ENCODE results near the gene KLK11.

The KLK11 gene

DNA sequence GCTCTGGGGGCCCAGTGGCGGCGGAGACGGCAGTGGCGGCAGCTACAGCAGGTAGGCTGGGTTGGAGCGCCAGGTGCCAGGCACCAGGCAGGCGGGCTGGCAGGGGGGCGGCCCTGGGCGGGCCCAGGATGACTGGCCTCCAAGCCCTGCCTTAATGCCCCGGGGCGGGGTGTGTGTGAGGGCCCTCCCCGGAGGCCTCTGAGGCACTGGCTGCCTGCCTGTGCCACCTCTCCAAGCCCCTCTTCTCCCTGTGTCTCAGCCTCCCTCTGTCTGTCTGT lies at the start of gene KLK11:
Gene KLK11 (minus strand): TSS at position 63 of the 278 bp plus-strand sequence. CDS start 985 bp downstream, outside the sequence.
- no peak for DNase-seq

- no peak for DNase-seq
These were observed 49.6 kb upstream of the KLK11 start for GRCh38 chr19:51075998-51076397.

DNA sequence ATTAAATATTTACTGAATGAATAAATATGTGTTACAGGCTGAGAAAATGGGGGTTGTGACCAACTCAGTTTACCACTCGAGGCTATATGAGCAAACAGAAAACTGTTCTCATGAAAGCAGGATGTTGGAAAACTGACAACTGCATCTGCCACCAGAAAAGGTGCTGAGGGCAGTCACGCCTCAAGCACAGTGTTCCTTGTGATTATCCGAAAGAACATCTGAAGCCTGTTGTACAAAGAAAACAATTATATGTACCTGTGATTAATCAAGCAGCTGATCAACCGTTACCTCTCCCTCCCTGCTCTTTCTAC lies 44.6 kb upstream of the KLK11 start:
- DNase-seq: no peak

DNA sequence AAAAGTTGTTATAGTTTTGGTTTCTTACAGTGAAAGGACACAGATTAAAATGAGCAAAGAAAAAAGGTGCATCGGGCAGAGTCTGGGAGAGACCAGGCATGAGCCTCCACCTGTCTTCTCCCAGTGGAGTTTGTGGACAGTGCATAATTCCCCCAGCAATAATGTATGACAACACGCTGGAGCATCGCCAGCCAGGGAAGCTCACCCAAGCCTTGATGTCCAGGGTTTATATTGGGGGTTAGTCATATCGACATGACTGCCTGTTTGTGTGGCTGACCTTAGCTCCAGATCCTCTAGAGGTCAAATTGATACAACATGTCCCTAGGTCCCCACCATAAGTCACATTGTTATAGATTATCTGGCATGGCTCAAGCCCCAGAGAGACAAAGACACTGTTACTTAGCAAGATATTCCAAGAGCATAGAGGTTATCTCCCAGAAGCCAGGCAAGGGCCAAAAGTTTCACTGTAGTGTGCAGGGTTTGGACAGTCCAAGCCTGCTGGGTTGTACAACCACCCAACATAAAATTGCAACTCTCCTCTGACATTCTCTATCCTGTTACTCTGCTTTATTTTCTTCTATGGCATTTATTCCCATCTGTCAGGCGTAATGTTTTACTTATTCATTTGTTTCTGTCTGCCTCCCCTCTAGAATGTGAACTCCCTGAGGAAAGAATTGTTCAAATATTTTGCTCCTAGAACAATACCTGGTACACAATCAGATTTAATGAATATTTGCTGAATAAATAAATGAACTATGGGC lies 44.1 kb upstream of the KLK11 start:
- DNase-seq: no peak

DNA sequence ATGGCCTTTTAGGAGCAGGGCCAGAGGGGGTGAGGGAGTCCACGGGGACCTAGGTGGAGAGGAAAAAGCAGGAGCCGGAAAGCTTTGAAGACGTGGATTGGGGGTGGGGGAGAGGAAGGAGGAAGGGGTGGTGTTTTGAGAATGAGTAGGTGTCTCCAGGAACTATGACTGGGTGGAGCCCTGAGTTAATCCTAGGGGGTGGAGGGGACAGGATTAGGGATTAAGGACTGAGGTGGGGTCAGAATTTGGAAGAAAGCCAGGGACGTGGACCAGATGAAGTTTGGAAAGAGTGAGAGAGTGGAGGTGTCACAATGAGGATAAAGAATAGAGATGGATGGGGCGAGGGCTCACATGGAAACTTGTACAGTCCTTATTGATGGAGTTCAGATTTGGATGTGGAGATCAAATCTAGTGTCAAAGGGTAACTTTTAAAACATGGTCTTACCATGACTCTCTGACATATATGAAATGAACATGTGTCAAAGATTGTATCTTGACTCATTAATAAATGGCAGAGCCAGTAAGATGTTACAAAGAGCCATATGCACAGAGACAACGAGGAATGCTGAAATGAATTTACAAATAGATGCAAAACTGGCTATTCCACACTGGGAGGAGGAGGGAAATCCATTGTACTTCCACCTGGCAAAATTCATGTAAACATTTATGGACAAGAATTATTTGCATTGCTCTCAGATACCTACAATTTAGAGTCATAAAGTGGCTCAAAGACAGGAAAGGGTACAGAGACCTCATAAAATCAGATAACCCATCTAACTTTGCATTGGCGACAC lies 40.2 kb upstream of the KLK11 start:
- DNase-seq: no peak

DNA sequence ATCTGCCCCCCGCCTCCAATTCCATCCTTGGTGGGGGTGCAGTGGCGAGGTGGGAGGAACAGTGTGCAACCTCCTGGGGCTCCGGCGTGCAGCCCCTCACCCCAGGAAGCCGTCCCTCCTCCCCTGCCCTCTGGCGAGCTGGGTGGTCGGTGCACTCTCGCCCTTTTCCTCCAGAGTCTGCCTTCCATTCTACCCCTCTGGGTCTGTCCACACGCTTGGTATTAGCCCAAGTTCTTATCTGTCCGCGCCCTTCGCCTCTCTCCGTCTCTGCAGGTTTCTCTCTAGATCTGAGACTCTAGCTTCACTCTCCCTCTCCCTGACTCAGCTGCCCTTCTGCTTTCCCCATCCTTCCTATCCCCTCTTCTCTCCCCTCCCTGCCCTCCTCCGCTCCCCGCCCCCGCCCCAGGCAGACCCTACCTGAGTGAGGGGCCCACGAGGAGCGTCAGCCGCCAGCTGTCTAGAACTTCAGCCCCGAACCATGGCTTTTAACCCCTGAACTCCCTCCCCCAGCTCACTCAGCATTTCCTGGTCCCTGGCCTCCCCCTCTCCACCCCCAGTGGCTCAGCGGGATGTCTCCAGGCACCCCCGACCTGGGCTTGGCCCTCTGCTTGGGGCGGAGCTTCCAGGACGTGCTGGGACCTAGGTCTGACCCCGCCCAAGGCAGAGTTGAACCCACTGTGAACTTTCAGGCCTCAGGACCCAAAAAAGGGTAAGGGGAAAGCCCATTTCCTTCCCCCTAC lies 39.0 kb upstream of the KLK11 start:
- DNase-seq: no peak

GRCh38 chr19:51064534-51065220 lies 38.3 kb upstream of the KLK11 start, which contains the start of gene KLK13:
KLK13 (minus strand) TSS chr19:51065092; CDS start chr19:51065067, 25 bp downstream.
- no peak for DNase-seq

GRCh38 chr19:51063664-51064063 lies 37.2 kb upstream of the KLK11 start:
- DNase-seq: no peak

DNA sequence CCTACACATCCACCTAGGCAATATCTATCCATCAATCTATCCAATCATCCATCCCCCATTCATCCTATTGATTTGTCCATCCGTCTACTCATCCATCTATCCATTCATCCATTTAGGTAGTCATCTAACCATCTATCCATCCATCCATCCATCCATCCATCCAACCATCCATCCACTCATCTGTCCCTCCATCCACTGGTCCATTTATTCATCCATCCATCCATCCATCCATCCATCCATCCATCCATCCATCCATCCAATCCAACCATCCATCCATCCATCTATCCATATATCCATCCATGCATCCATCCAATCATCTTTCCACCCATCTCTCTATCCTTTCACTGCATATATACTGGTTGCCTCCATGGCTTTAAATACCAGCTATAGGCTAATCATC lies 34.6 kb upstream of the KLK11 start:
- no peak for DNase-seq

GRCh38 chr19:51060336-51060735 lies 33.9 kb upstream of the KLK11 start:
- DNase-seq: no peak

DNA sequence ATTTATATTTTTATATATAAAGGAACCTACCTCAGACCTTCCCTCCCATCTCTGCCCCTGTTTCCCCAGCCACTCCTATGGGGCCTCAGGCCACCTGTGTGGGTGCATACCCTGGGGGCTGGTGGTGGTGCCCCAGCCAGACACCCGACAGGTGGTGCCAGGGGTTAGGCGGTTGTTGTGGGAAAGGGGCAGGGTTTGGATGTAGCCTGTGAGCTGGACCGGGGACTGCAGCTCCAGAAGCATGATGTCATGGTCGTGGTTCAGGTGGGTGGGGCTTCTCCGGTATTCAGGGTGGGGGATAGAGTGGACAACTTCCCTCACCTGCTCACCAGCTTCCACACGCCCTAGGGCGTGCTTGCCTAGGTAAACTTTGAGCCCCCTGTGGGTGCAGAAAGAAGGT lies 33.3 kb upstream of the KLK11 start:
- no peak for DNase-seq

GRCh38 chr19:51055866-51056265 lies 29.4 kb upstream of the KLK11 start:
- no peak for DNase-seq

GRCh38 chr19:51047031-51047335 lies 20.6 kb upstream of the KLK11 start:
- DNase-seq: no peak

DNA sequence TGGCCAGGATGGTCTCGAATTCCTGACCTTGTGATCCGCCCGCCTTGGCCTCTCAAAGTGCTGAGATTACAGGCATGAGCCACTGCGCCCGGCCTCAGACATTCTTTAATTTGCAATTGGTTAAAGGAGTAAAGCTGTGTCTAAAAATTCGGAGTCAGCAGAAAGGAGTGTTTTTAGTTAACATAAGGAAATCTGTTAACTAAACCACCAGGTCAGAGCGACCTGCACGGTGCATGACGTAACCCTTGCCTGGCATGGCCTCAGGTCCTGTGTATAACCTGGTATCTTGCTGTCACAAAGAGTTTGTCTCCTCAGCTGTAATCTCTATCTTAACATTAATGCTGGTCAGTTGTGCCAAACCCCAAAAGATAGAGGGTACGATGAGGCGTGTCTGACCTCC lies 17.9 kb upstream of the KLK11 start:
- no peak for DNase-seq

DNA sequence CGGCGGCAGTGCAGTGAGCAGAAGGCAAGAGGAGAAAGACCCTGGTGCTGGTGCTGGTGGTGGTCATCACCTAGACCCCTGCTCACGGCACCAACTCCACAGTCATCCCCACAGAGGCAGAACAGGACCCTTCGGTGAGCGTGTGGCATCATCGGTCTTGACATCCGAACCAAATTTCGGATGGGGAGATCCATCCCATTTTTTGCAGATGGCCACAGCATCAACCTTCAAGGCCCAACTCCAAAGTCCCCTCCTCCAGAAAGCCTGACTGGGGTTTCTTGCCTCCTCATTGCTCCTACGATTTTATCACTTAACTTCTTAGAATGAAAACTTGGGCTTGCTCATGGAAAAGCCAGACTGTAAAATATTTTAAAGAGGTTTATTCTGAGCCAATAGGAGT lies 17.1 kb upstream of the KLK11 start:
- no peak for DNase-seq

DNA sequence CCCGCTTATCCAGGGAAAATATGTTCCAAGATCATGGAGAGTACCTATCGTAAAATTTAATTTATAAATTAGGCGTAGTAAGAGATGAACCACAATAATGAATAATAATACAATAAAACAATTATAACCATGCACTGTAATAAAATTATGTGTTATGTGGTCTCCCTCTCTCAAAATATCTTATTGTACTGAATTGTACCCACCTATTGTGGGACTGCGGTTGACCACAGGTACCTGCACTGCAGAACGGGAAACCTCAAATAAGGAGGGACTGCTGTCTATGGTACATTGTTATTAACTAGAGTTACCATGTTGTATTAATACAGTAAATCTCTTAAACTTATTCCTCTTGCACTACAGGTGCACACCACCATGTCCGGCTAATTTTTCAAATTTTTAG lies 13.7 kb upstream of the KLK11 start:
- no peak for DNase-seq

GRCh38 chr19:51036519-51036918 lies 10.1 kb upstream of the KLK11 start:
- no peak for DNase-seq

GRCh38 chr19:51034704-51035103 lies 8.3 kb upstream of the KLK11 start, which contains the start of gene KLK12:
KLK12 (minus strand) TSS chr19:51035002; CDS start chr19:51034621, 381 bp downstream.
- DNase-seq: no peak

GRCh38 chr19:51031880-51032225 lies 5.4 kb upstream of the KLK11 start:
- DNase-seq: no peak

DNA sequence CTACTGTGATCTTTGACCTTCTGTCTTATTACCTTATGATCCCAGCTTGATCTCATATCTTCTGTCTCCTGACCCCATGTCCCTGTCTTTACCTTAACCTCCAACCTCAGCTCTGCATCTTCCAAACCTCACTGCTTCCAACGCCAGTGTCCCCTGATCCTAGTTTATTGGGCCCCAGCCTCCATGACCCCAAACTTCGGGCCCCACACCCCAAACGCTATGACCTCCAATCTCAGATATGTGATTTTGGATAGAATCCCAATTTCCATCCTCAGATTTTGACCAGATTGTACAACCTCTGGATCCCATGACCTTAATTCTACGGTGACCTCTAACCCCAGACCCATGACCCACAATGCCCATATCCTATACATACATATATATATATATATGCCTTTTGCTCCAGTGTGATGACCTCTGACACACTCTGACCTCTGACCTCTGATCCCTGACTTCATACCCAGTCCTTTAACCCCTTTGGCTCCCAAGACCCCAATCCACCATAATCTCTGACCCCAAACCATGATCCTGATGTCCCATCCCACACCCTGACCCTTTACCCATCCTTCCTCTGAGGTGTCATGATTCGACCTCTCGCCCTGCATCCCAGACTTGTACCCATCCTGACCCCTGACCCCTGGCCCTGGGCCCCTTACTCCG lies 4.9 kb upstream of the KLK11 start:
- no peak for DNase-seq

GRCh38 chr19:51030631-51031030 lies 4.2 kb upstream of the KLK11 start:
- DNase-seq: no peak

DNA sequence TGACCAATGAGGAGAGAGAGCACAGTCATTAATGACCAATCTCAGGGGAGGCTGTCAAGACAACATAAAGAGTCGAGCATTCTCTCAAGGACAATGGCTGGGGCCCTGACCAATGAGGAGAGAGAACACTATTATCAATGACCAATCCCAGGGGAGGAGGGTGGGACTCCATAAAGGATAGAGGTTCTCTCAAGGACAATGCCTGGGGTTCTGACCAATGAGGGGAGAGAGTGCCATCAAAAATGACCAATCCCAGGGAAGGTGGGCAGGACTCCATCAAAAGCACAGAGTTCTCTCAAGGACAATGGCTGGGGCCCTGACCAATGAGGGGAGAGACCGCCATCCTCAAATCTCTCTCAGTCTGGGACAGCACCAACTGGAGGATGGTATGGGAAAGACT lies 3.3 kb upstream of the KLK11 start:
- no peak for DNase-seq

GRCh38 chr19:51027873-51028272 lies 1.5 kb upstream of the KLK11 start:
- no peak for DNase-seq

Measured in stimulated activated CD4-positive, alpha-beta T cell treated with anti-CD3 and anti-CD28 coated beads, Interleukin-4, amount 100 ng/mL, for 24 hours (primary cell).